ENCODE data around the gene MTMR6. TPM values are rescaled to one million over a fixed set of nuclear protein-coding genes. Genes with fewer than 3 reads are reported as not detected.
A peak's percentile ranks its signal among the peaks of the same experiment; 100 is the strongest.

MTMR6 gene
- total and polyA plus RNA-seq, 11 donors: 3.4 to 21.5 (median 17.4) TPM

DNA sequence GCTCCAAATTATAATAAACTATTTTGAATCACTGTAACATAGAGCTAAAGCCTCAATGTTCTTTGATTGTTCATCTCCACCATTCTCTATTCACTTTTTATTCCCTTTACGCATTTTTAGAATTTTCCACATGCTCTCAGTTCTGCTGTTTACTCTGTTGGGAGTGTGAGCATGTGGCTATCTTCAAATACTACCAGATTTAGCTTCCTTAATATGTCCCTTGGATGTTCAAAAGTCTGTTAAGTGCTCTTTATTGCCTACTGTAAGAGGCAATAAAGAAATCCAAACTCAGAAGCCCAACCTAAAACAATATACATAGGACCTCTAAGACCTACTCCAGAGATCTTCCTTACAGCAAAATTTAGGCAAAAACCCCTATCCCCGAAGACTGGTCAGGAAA lies 34.5 kb downstream of the MTMR6 start:
- DNase-seq: no peak
- H3K36me3 ChIP-seq: peaks cover 0 to 100% (median 94%) of the 10 kb centered on the region in 9 donors
- no peak for ATAC-seq
- TF ChIP-seq POLR2A (IDR thresholded peaks at IDR 0.05): no peak
- TF ChIP-seq, protein P1, sequence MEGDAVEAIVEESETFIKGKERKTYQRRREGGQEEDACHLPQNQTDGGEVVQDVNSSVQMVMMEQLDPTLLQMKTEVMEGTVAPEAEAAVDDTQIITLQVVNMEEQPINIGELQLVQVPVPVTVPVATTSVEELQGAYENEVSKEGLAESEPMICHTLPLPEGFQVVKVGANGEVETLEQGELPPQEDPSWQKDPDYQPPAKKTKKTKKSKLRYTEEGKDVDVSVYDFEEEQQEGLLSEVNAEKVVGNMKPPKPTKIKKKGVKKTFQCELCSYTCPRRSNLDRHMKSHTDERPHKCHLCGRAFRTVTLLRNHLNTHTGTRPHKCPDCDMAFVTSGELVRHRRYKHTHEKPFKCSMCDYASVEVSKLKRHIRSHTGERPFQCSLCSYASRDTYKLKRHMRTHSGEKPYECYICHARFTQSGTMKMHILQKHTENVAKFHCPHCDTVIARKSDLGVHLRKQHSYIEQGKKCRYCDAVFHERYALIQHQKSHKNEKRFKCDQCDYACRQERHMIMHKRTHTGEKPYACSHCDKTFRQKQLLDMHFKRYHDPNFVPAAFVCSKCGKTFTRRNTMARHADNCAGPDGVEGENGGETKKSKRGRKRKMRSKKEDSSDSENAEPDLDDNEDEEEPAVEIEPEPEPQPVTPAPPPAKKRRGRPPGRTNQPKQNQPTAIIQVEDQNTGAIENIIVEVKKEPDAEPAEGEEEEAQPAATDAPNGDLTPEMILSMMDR (IDR thresholded peaks at IDR 0.05): no peak
- intact Hi-C loops (cut with DNase I): loop anchor here in 1 of 10 donors (10.0 kb wide), 1 partner anchor 72 kb away; no protein-coding TSS in a partner anchor
- WGBS, 4 donors: 89 to 96% (median 95%) methylated on average over 2 of the region's 2 CpGs
- H3K4me1 ChIP-seq: peaks cover 0 to 7% (median 0%) of the 10 kb centered on the region in 12 donors
- no peak overlapping the region for H3K4me3 ChIP-seq
- H3K27ac ChIP-seq: no peak overlapping the region
- no peaks in the 10 kb centered on the region for H3K9me3 ChIP-seq
- H3K27me3 ChIP-seq: no peaks in the 10 kb centered on the region

DNA sequence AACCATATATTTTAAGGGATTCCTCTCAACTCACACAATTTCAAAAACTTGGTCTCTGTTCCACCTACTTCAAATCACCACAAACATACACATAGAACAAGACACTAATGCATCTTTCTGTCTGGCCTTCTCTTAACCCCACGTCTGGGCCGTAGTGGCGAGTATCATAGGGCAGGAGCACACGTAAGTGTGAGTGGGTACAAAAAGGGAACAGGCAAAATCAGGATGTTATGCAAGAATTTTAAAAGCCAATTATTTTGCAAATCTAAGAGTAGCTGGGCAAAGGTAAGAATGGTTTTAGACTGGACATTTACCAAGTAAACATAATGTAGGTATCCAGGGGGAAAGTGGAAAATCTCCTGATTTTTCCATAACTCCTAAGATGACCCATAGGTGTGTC lies 35.1 kb downstream of the MTMR6 start:
- ATAC-seq (no peak), DNase-seq (no peak)
- Histone ChIP-seq H3K9me3 (no peaks in the 10 kb centered on the region), H3K27me3 (no peaks in the 10 kb centered on the region), H3K4me1 (peaks cover 0 to 10% (median 0%) of the 10 kb centered on the region in 12 donors), H3K4me3 (no peak overlapping the region), H3K27ac (no peak overlapping the region), H3K36me3 (peaks cover 0 to 100% (median 92%) of the 10 kb centered on the region in 9 donors)
- intact Hi-C loops (cut with DNase I): loop anchor here in 1 of 10 donors (10.0 kb wide), 1 partner anchor 73 kb away; no protein-coding TSS in a partner anchor
- WGBS, 4 donors: 91 to 95% (median 92%) methylated on average over 4 of the region's 4 CpGs
- TF ChIP-seq, protein P1 (IDR thresholded peaks at IDR 0.05): no peak
- TF ChIP-seq POLR2A (IDR thresholded peaks at IDR 0.05): no peak

DNA sequence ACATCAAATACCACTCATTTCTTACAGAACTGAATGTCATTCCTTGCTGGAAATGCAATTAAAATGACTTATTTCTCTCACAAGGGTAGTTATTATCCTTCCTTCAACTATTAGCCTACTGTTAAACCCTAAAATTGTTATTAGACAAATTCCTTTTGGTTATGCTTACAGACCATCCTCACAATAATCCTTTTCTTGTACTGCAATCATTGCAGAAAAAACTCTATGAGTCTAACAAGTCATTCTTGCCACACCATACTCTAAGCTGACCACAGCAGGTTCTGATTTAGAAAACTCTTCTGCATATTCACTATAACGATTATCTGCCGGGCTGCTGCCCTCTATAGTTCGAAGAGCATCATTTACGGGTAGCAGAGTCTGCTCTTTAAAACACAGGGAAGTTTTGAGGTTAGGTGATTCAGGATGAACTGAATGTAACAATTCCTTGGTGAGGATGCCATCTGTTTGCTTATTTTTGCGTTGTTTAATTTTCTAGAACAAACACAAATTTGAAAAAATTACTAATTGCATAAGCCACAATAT lies 38.2 kb downstream of the MTMR6 start:
- peaks cover 0 to 10% (median 0%) of the 10 kb centered on the region in 12 donors for H3K4me1 ChIP-seq
- H3K9me3 ChIP-seq: peaks cover 0 to 5% (median 0%) of the 10 kb centered on the region in 12 donors
- no peak for DNase-seq
- TF ChIP-seq POLR2A (IDR thresholded peaks at IDR 0.05): no peak
- TF ChIP-seq, protein P1 (IDR thresholded peaks at IDR 0.05): peak in 4 of 12 donors; percentile 11 to 34 (median 26)
- WGBS, 4 donors: 41 to 52% (median 43%) methylated on average over 5 of the region's 5 CpGs
- no peak overlapping the region for H3K4me3 ChIP-seq
- intact Hi-C loops (cut with DNase I): no loop called here
- peaks cover 0 to 81% (median 64%) of the 10 kb centered on the region in 9 donors for H3K36me3 ChIP-seq
- H3K27ac ChIP-seq: peak overlapping the region in 1 of 12 donors; percentile 7
- H3K27me3 ChIP-seq: no peaks in the 10 kb centered on the region
- ATAC-seq: no peak

DNA sequence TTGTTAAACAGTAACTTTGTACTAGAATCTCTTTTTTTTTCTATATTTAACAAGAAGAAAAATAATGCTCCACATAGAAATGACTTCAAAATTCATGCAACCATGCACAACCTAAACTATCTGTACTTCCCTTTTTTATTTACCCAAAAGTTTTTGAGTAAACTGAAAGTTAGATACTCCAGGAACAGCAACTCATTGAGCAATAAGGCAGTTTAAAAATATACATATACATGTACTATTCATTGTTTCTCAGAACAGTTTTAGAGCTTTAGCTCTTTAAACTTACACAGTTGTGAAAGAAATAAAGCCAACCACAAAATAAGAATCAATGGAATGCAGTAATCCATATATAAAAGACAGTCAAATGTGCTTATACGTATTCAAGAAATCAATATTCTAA lies 39.2 kb downstream of the MTMR6 start:
- 93 to 97% (median 94%) methylated on average over 1 of the region's 1 CpG for WGBS, 4 donors
- Histone ChIP-seq H3K4me3 (no peak overlapping the region), H3K36me3 (peaks cover 0 to 73% (median 54%) of the 10 kb centered on the region in 9 donors), H3K27ac (peak overlapping the region in 1 of 12 donors; percentile 11), H3K4me1 (peaks cover 0 to 10% (median 0%) of the 10 kb centered on the region in 12 donors), H3K9me3 (peaks cover 0 to 7% (median 0%) of the 10 kb centered on the region in 12 donors), H3K27me3 (no peaks in the 10 kb centered on the region)
- ATAC-seq: no peak
- no peak for TF ChIP-seq POLR2A (IDR thresholded peaks at IDR 0.05)
- TF ChIP-seq, protein P1 (IDR thresholded peaks at IDR 0.05): no peak
- intact Hi-C loops (cut with DNase I): no loop called here
- DNase-seq: no peak
